Mammary microvascular endothelial cell (primary cell): ENCODE data around the gene TFE3. TPM values are rescaled to one million over a fixed set of nuclear protein-coding genes. Genes with fewer than 3 reads are reported as not detected.

ENCODE experiments used
- total RNA-seq: library from RNA; depleted of rRNA; stranded (reverse); fragments of >200 nt; gene quantifications from 2 replicates; pipeline ENCODE4 v1.2.3, GENCODE V29; 2015

Gene TFE3
- total RNA-seq, result 52.4 and 62.2 TPM in 2 replicates

GRCh38 chrX:49043220-49043986, at the start of gene TFE3:
TSS of gene TFE3 (minus strand) at chrX:49043357. CDS start at chrX:49043226, 131 bp downstream.

DNA sequence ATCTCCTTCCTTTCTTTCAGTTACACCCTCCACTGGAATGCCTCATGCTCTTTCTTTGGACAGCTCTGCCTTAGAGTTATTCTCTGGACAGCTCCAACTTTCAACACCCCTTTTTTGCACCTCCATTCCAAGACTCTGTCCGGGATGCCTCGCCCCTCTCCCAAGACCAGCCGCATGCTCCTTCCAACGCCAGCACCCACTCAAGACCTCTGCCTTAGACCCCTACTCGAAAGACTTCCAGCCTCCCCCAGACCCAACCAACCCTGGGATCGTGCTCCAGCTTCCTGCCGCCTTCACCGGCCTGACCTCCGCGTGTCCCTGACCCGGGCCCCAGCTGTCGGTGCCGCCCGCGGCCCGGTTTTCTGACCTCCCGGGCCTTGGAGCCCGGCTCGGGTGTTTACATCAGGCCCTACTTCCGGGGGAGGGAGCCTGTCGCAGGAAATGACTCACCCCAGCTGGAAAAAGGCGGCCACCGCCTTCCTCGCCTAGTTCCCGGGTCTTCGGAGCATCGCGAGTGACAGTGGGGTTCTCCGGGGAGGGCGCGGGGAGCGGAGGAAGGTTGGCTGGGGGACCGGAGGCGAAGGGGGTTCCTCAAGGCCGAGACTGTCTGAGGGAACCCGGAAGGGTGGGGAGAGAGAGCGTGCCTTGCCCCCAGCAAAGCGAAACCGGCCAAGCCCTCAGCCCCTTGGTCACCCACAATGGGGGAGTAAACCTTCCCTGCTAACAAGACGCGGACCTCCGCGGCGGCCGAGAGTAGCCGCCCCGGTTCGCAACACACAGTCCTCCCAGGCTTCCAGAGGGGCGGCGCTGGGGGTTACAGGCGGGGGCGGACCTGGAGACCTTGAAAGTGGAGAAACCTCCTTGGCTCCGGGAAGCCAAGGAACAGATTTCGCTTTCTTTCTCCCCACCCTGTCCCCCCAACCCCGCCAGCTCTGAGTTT, 36.6 kb upstream of the TFE3 start, which contains the start of gene WDR45:
TSS of gene WDR45 (minus strand) at position 399 of the 940 bp plus-strand sequence. CDS start 1,792 bp downstream, outside the sequence.

DNA sequence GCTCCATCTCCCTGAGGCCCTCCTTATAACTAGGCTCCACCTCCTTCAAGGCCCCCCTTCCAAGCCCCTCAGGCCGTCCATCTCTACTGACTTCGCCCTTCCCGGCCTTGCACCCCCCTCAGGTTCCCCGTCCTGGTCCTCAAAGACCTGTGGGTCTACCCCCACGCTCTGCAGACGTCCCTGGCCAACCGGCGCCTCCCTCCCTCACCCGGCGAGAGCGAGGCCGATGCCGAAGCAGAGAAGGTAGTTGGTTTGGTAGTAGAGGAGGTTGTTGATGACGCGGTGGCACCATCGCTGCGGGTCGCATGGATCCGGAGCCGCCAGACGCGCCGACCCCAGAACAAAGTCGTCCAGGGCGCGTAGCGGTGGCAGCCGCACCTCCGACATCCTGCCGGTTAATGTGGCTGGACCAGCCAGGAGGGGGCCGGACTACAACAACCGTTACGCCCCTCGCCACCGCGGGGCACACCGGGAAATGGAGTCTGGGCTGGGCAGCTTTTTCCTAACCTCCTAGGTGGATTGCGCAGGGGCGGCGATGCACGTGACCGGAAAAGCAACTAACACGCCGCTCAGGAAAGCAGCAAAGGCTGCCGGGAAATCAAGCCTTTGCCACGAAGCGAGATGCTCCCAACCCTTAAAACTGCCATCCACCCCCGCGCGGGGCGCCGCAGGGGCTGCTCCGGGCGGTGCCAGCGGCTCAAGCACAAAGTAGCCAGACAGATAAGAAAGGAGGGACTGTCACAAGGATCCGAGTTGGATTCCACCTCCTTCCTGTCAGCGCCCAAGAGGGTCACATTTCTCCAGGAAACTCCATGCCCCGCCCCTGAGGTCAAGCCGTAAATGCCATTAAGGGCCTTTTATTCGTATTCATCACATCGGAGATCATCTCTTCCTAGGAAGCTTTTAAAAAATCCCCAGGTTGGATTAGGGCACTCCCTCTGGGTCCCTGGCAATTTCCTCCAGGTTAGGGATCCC, 30.7 kb upstream of the TFE3 start, which contains the start of gene PRAF2:
TSS of gene PRAF2 (minus strand) at position 402 of the 975 bp plus-strand sequence. CDS start at position 387, 15 bp downstream.

GRCh38 chrX:49058794-49059193, 15.6 kb upstream of the TFE3 start, which contains the start of gene CCDC120:
TSS of gene CCDC120 (plus strand) at chrX:49058999. CDS start at chrX:49062042, 3,043 bp downstream.

GRCh38 chrX:49002091-49002935, 40.8 kb downstream of the TFE3 start, which contains the start of gene GRIPAP1:
TSS of gene GRIPAP1 (minus strand) at chrX:49002264. CDS start at chrX:49002229, 35 bp downstream.

Other genes with a start within 250 kb of the TFE3 start
- 43.0 and 45.5 TPM in 2 replicates for gene HDAC6, start 241.3 kb downstream of the TFE3 start, total RNA-seq
- gene ERAS, start 216.8 kb downstream of the TFE3 start, total RNA-seq, result not detected in 2 replicates
- not detected in 2 replicates for gene PCSK1N, start 207.7 kb downstream of the TFE3 start, total RNA-seq
- gene TIMM17B, start 145.6 kb downstream of the TFE3 start, total RNA-seq, result 40.8 and 41.9 TPM in 2 replicates
- gene PQBP1, start 145.4 kb downstream of the TFE3 start, total RNA-seq, result 65.1 and 81.8 TPM in 2 replicates
- gene SLC35A2, start 131.7 kb downstream of the TFE3 start, total RNA-seq, result 21.2 and 21.4 TPM in 2 replicates
- 5.7 and 7.5 TPM in 2 replicates for gene PIM2, start 124.3 kb downstream of the TFE3 start, total RNA-seq
- 28.5 and 34.8 TPM in 2 replicates for gene OTUD5, start 85.8 kb downstream of the TFE3 start, total RNA-seq
- gene KCND1, start 71.5 kb downstream of the TFE3 start, total RNA-seq, result 0.05 TPM in 1 of 2 replicates, not detected in the other
- 16.4 and 18.7 TPM in 2 replicates for gene GRIPAP1, start 41.1 kb downstream of the TFE3 start, total RNA-seq
- 0.69 and 1.1 TPM in 2 replicates for gene CCDC120, start 15.6 kb upstream of the TFE3 start, total RNA-seq
- gene PRAF2, start 30.6 kb upstream of the TFE3 start, total RNA-seq, result 11.3 and 11.8 TPM in 2 replicates
- 30.8 and 31.4 TPM in 2 replicates for gene WDR45, start 36.5 kb upstream of the TFE3 start, total RNA-seq
- gene GPKOW, start 80.4 kb upstream of the TFE3 start, total RNA-seq, result 30.2 and 30.4 TPM in 2 replicates
- 1.9 TPM in 1 of 2 replicates, not detected in the other for gene MAGIX, start 119.4 kb upstream of the TFE3 start, total RNA-seq
- 123 and 125 TPM in 2 replicates for gene PLP2, start 128.5 kb upstream of the TFE3 start, total RNA-seq
- 7.3 and 15.9 TPM in 2 replicates for gene PRICKLE3, start 143.0 kb upstream of the TFE3 start, total RNA-seq
- 0.10 and 0.27 TPM in 2 replicates for gene SYP, start 156.8 kb upstream of the TFE3 start, total RNA-seq
- not detected in 2 replicates for gene CACNA1F, start 190.0 kb upstream of the TFE3 start, total RNA-seq
- 20.9 and 25.0 TPM in 2 replicates for gene CCDC22, start 192.1 kb upstream of the TFE3 start, total RNA-seq
- 0.10 TPM in 1 of 2 replicates, not detected in the other for gene FOXP3, start 221.4 kb upstream of the TFE3 start, total RNA-seq
- gene PPP1R3F, start 226.4 kb upstream of the TFE3 start, total RNA-seq, result 0.87 and 2.3 TPM in 2 replicates